ENCODE measurements around the gene CDCA3.

CDCA3 gene

DNA sequence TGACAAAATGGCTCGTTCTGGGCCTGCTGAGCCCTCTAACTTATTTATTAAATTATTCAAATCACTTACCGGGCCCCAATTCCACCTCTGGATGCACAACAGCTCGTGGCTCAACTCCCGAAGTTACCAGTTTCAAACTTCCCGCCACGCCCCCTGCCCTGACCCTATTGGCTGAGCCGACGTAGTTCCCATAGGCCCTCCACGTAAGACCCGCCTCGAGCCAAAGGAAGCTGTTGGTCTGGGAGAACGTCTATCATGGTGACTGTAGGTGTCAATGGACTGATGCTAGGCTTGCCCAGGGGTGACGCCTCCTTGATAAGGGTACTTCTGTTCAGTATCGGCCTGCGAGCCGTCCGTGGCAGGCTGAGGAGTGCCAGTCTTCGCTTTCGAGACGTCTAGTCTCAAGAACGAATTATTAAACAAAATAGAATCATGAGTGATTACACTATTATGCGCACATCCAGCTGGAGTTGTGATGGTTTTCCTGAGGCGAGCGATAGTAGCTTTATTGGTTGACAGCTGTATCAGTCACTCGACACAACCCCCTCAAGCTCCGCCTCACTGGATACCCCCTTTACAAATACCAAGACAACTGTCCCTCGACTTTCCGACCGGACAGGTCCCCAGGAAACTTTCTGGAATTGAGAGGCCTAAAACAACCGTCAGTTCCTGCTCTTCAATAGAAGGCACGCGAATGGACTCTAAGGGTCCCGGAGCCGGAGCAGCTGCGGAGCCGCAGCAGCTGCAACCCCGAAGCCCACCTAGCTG lies at the start of gene CDCA3:
Gene CDCA3 (minus strand): TSS at position 134 of the 768 bp plus-strand sequence. CDS start 334 bp downstream, outside the sequence.
- peaks cover 59% of the 10 kb centered on the region for H3K79me2 ChIP-seq (ENCODE audit: low read length)
- H3K27ac ChIP-seq (ENCODE audit: low read length), result peak within 1 kb of the TSS; percentile 72; the same call in 1 of the 2 replicates
- TF ChIP-seq EZH2 (optimal IDR thresholded peaks at IDR 0.05; ENCODE audit: low read depth, low read length), result no peak
- no peak for TF ChIP-seq EZH2phosphoT487 (IDR thresholded peaks at IDR 0.05; ENCODE audit: low read length)
- TF ChIP-seq, protein P1, sequence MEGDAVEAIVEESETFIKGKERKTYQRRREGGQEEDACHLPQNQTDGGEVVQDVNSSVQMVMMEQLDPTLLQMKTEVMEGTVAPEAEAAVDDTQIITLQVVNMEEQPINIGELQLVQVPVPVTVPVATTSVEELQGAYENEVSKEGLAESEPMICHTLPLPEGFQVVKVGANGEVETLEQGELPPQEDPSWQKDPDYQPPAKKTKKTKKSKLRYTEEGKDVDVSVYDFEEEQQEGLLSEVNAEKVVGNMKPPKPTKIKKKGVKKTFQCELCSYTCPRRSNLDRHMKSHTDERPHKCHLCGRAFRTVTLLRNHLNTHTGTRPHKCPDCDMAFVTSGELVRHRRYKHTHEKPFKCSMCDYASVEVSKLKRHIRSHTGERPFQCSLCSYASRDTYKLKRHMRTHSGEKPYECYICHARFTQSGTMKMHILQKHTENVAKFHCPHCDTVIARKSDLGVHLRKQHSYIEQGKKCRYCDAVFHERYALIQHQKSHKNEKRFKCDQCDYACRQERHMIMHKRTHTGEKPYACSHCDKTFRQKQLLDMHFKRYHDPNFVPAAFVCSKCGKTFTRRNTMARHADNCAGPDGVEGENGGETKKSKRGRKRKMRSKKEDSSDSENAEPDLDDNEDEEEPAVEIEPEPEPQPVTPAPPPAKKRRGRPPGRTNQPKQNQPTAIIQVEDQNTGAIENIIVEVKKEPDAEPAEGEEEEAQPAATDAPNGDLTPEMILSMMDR (IDR thresholded peaks at IDR 0.05; ENCODE audit: low read length), result no peak
- H3K9me3 ChIP-seq (replicated peaks; ENCODE audit: insufficient read depth, low read length), result no peaks in the 10 kb centered on the region
- H3K27me3 ChIP-seq (replicated peaks; ENCODE audit: insufficient read depth, low read length), result no peaks in the 10 kb centered on the region
- peak within 1 kb of the TSS; percentile 84 for H2AFZ ChIP-seq (ENCODE audit: low read length)
- DNase-seq, result peak; percentile 99
- H3F3A ChIP-seq (ENCODE audit: insufficient read depth, low read length), result peaks cover 10% of the 10 kb centered on the region
- peak within 1 kb of the TSS; percentile 87 for H3K4me3 ChIP-seq (ENCODE audit: low read length)
- no peaks in the 10 kb centered on the region for H3K9me2 ChIP-seq (replicated peaks; ENCODE audit: insufficient read depth, low read length)
- H3K4me1 ChIP-seq (ENCODE audit: low read length), result peaks cover 28% of the 10 kb centered on the region
- peak within 1 kb of the TSS; percentile 97 for H3K4me2 ChIP-seq (ENCODE audit: low read depth, low read length)
- no peaks in the 10 kb centered on the region for H3K36me3 ChIP-seq (replicated peaks; ENCODE audit: insufficient read depth, low read length)
- no peaks in the 10 kb centered on the region for H4K20me1 ChIP-seq (ENCODE audit: insufficient read depth, low read length)
- peak within 1 kb of the TSS; percentile 65 for H3K9ac ChIP-seq (ENCODE audit: low read length)

DNA sequence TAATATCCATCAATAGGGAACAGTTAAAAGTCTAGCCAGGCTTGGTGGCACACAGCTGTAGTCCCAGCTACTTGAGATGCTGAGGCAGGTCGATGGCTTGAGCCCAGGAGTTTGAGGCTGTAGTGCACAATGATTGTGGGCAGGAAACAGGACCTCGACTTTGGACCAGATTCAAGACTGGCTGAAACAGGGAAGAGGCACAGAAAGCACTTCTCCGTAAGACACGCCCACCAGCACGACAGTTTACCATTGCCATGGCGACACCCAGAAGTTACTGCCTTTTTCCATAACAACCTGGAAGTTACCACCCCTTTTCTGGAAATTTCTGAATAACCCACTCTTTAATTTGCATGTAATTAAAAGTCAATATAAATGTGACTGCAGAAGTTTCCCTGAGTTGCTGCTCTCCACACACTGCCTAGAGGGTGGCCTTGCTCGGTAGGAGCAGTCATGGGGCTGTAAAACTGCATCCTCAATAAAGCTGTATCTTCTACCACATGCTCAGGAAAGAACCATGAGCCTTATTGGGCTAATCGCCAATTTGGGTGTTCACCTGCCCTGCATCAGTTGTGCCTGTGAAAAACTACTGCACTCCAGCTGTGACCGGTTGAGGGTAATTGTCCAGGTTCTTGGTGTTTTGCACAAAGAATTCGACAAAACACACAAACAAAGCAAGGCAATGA lies 48.9 kb upstream of the CDCA3 start:
- H4K20me1 ChIP-seq (ENCODE audit: insufficient read depth, low read length), result no peaks in the 10 kb centered on the region
- no peaks in the 10 kb centered on the region for H3F3A ChIP-seq (ENCODE audit: insufficient read depth, low read length)
- no peak for DNase-seq
- no peaks in the 10 kb centered on the region for H3K9me2 ChIP-seq (replicated peaks; ENCODE audit: insufficient read depth, low read length)
- H3K4me2 ChIP-seq (ENCODE audit: low read depth, low read length), result no peak overlapping the region
- H3K9ac ChIP-seq (ENCODE audit: low read length), result no peak overlapping the region
- H2AFZ ChIP-seq (ENCODE audit: low read length), result no peak overlapping the region
- H3K4me3 ChIP-seq (ENCODE audit: low read length), result no peak overlapping the region
- no peaks in the 10 kb centered on the region for H3K79me2 ChIP-seq (ENCODE audit: low read length)
- H3K27ac ChIP-seq (ENCODE audit: low read length), result no peak overlapping the region
- H3K9me3 ChIP-seq (replicated peaks; ENCODE audit: insufficient read depth, low read length), result no peaks in the 10 kb centered on the region
- TF ChIP-seq, protein P1 (IDR thresholded peaks at IDR 0.05; ENCODE audit: low read length), result no peak
- TF ChIP-seq EZH2 (optimal IDR thresholded peaks at IDR 0.05; ENCODE audit: low read depth, low read length) (no peak), EZH2phosphoT487 (IDR thresholded peaks at IDR 0.05; ENCODE audit: low read length) (no peak)
- H3K27me3 ChIP-seq (replicated peaks; ENCODE audit: insufficient read depth, low read length), result no peaks in the 10 kb centered on the region
- peaks cover 11% of the 10 kb centered on the region for H3K4me1 ChIP-seq (ENCODE audit: low read length)
- no peaks in the 10 kb centered on the region for H3K36me3 ChIP-seq (replicated peaks; ENCODE audit: insufficient read depth, low read length)

DNA sequence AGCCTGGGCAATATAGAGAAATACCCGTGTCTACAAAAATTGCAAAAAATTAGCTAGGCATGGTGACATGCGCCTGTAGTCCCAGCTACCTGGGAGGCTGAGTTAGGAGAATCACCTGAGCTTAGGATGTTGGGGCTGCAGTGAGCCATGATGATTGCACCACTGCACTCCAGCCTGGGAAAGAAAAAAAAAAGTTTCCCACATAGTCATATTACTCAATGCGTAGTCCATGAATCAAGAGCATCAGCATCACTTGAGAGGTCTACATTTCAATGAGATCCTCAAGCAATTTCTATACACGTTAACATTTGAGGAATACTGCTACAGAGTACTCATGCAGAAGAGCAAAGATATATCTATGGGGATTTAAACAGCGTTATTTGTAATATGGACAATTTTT lies 48.3 kb upstream of the CDCA3 start:
- no peaks in the 10 kb centered on the region for H3K79me2 ChIP-seq (ENCODE audit: low read length)
- no peaks in the 10 kb centered on the region for H4K20me1 ChIP-seq (ENCODE audit: insufficient read depth, low read length)
- no peaks in the 10 kb centered on the region for H3K27me3 ChIP-seq (replicated peaks; ENCODE audit: insufficient read depth, low read length)
- no peak overlapping the region for H3K4me2 ChIP-seq (ENCODE audit: low read depth, low read length)
- TF ChIP-seq EZH2phosphoT487 (IDR thresholded peaks at IDR 0.05; ENCODE audit: low read length), result no peak
- TF ChIP-seq, protein P1 (IDR thresholded peaks at IDR 0.05; ENCODE audit: low read length), result no peak
- TF ChIP-seq EZH2 (optimal IDR thresholded peaks at IDR 0.05; ENCODE audit: low read depth, low read length), result no peak
- H3K4me1 ChIP-seq (ENCODE audit: low read length), result peaks cover 10% of the 10 kb centered on the region
- H3K9ac ChIP-seq (ENCODE audit: low read length), result no peak overlapping the region
- no peaks in the 10 kb centered on the region for H3F3A ChIP-seq (ENCODE audit: insufficient read depth, low read length)
- H3K36me3 ChIP-seq (replicated peaks; ENCODE audit: insufficient read depth, low read length), result no peaks in the 10 kb centered on the region
- H3K9me2 ChIP-seq (replicated peaks; ENCODE audit: insufficient read depth, low read length), result no peaks in the 10 kb centered on the region
- DNase-seq, result no peak
- H3K4me3 ChIP-seq (ENCODE audit: low read length), result no peak overlapping the region
- no peak overlapping the region for H2AFZ ChIP-seq (ENCODE audit: low read length)
- no peak overlapping the region for H3K27ac ChIP-seq (ENCODE audit: low read length)
- H3K9me3 ChIP-seq (replicated peaks; ENCODE audit: insufficient read depth, low read length), result no peaks in the 10 kb centered on the region

Measured in MM.1S (cell line).